K562 (cell line): ENCODE results near the gene LBR. TPM values are rescaled to one million over a fixed set of nuclear protein-coding genes. Genes with fewer than 3 reads are reported as not detected.

Experiments used
- ATAC-seq: fragments of 200-7000 bp; cut with Tn5 transposase; 3 replicates; pipeline ENCODE4 v1.9.1; 2020; ENCODE audit warnings: moderate library complexity
- BruUV-seq: library from RNA; stranded (reverse); fragments of 400-500 nt; replicated peaks from 2 replicates; lab custom pipeline; 2021; lab: Mats Ljungman, UMichigan
- CTCF ChIA-PET: fragments of 300-600 bp; formaldehyde crosslinking; extraction: SDS; loops from one replicate; lab custom pipeline; 2021; ENCODE audit warnings: low intra/inter-chr PET ratio; lab: Yijun Ruan, JAX
- POLR2A ChIA-PET: fragments of 300-600, 350-650 bp; sonication (Branson Sonifier 250); formaldehyde crosslinking; extraction: SDS; loops from one replicate; lab custom pipeline; 2021; ENCODE audit warnings: antibody characterized with exemption, inconsistent platforms; lab: Yijun Ruan, JAX
- DNase-seq, 4 experiments: peaks; one replicate each; pipeline versions ENCODE4 v3.0.0 to v3.0.0-alpha.2; 2011 to 2018; ENCODE audit warnings: low spot score in 3 of 4, mixed read lengths in 3 of 4; ENCODE audit errors: extremely low read depth in 1 of 4
- FAIRE-seq: peaks from 2 replicates; lab custom pipeline; 2011; peaks lifted over from hg19 to GRCh38; lab: Jason Lieb, UNC
- H2AFZ ChIP-seq: 2 replicates; pipeline ENCODE4 v1.6.0; 2011; ENCODE audit warnings: low read depth, low read length, control low read depth, inconsistent platforms
- H3K27ac ChIP-seq: fragments of 200-600 bp; 3 replicates; pipeline ENCODE4 v1.8.0; 2011; ENCODE audit warnings: low read depth, mild to moderate bottlenecking, control low read depth, inconsistent platforms, low read length, moderate library complexity, mixed read lengths; ENCODE audit errors: extremely low read depth
- H3K27me3 ChIP-seq, 2 experiments: fragments of 300-600 bp in 1 of 2; 2 replicates in 1 of 2; 3 replicates in 1 of 2; pipeline versions ENCODE4 v1.6.0 to v1.8.0; 2011; ENCODE audit warnings: inconsistent platforms in 2 of 2, low read length in 2 of 2, mild to moderate bottlenecking in 1 of 2, mixed read lengths in 1 of 2, moderate library complexity in 1 of 2; ENCODE audit not compliant: control insufficient read depth in 2 of 2, insufficient read depth in 2 of 2
- H3K36me3 ChIP-seq: fragments of 300-600 bp; 3 replicates; pipeline ENCODE4 v1.8.0; 2011; ENCODE audit warnings: mild to moderate bottlenecking, low read length, inconsistent platforms; ENCODE audit not compliant: control insufficient read depth, insufficient read depth
- H3K4me1 ChIP-seq, 2 experiments: fragments of 200-600 bp in 1 of 2; replicated peaks in 1 of 2; 2 replicates in 1 of 2; 3 replicates in 1 of 2; pipeline versions ENCODE4 v1.5.1 to v1.8.0; 2011; ENCODE audit warnings: inconsistent platforms in 2 of 2, low read length in 2 of 2, mild to moderate bottlenecking in 1 of 2, mixed read lengths in 1 of 2, moderate library complexity in 1 of 2; ENCODE audit not compliant: control insufficient read depth in 2 of 2, insufficient read depth in 2 of 2
- H3K4me2 ChIP-seq: 2 replicates; pipeline ENCODE4 v1.6.1; 2011; ENCODE audit warnings: low read length, control low read depth, inconsistent platforms, mixed read lengths; ENCODE audit not compliant: insufficient read depth
- H3K4me3 ChIP-seq: fragments of 200-600 bp; sonication (generic), shearing (Covaris generic); 2 replicates; pipeline ENCODE4 v1.5.1; 2016; ENCODE audit warnings: control low read depth, inconsistent platforms
- H3K79me2 ChIP-seq: fragments of 200-600 bp; 3 replicates; pipeline ENCODE4 v1.8.0; 2011; ENCODE audit warnings: low read length, inconsistent platforms; ENCODE audit not compliant: control insufficient read depth, insufficient read depth
- H3K9ac ChIP-seq, 2 experiments: 2 replicates each; pipeline versions ENCODE4 v1.6.0 to v1.6.1; 2011; ENCODE audit warnings: low read depth in 2 of 2, low read length in 2 of 2, control low read depth in 1 of 2, inconsistent platforms in 1 of 2, mild to moderate bottlenecking in 1 of 2, mixed read lengths in 1 of 2; ENCODE audit not compliant: insufficient read depth in 1 of 2
- H3K9me1 ChIP-seq: one replicate; pipeline ENCODE4 v1.6.0; 2011; ENCODE audit warnings: inconsistent platforms, mild to moderate bottlenecking, low read length, moderate library complexity; ENCODE audit not compliant: control insufficient read depth, insufficient read depth
- H3K9me3 ChIP-seq: replicated peaks from 2 replicates; pipeline ENCODE4 v1.5.1; 2011; ENCODE audit warnings: low read depth, low read length, inconsistent platforms; ENCODE audit not compliant: control insufficient read depth, insufficient read depth
- H4K20me1 ChIP-seq: replicated peaks from 2 replicates; pipeline ENCODE4 v1.6.1; 2011; ENCODE audit warnings: low read length, inconsistent platforms, mixed read lengths; ENCODE audit not compliant: control insufficient read depth, insufficient read depth
- ARID3B ChIP-seq: fragments of 250-450 bp; sonication (Bioruptor Pico); IDR thresholded peaks from 2 replicates; pipeline ENCODE4 v1.4.0; 2020; ENCODE audit warnings: borderline replicate concordance
- GMEB1 ChIP-seq: fragments of 250-450 bp; sonication (Bioruptor Pico); IDR thresholded peaks from 2 replicates; pipeline ENCODE4 v1.4.0; 2020; ENCODE audit warnings: mild to moderate bottlenecking
- NR2C2 ChIP-seq, 2 experiments: fragments of 200-800 bp in 1 of 2; sonication (Bioruptor generic) in 1 of 2; sonication (generic) in 1 of 2; formaldehyde crosslinking in 1 of 2; IDR thresholded peaks; 2 replicates each; pipeline versions ENCODE4 v1.6.1 to v1.8.0; 2016 to 2022; ENCODE audit warnings: mild to moderate bottlenecking in 1 of 2, missing compliant biosample characterization in 1 of 2, missing genetic modification characterization in 1 of 2, missing genetic modification reagents in 1 of 2
- RBM17 ChIP-seq: fragments of 200-400 bp; formaldehyde crosslinking; IDR thresholded peaks from 2 replicates; pipeline ENCODE4 v1.6.1; 2017; ENCODE audit warnings: low read depth, mild to moderate bottlenecking, low read length, borderline replicate concordance
- SP2 ChIP-seq: IDR thresholded peaks from 2 replicates; pipeline ENCODE4 v1.6.1; 2011; ENCODE audit warnings: mild to moderate bottlenecking, low read depth, low read length, moderate library complexity; ENCODE audit not compliant: poor library complexity, severe bottlenecking; ENCODE audit errors: extremely low read depth
- WGBS: fragments of 100-300 bp; shearing (Covaris generic); methylation state at CpG from one replicate; pipeline ENCODE4 v1.1.6; 2016; ENCODE audit warnings: low coverage, mixed read lengths; ENCODE audit not compliant: insufficient coverage; ENCODE audit errors: missing lambda C conversion rate; 5-methylcytosine and 5-hydroxymethylcytosine counted together
- in situ Hi-C: fragments of 300-500 bp; cut with MboI; formaldehyde crosslinking; loops from 4 replicates; pipeline ENCODE4 v1.15.0; 2018; ENCODE audit warnings: inconsistent platforms, mixed read lengths
- intact Hi-C: fragments of 100-400 bp; cut with micrococcal nuclease; formaldehyde crosslinking; loops from 2 replicates; pipeline ENCODE4 v1.14.2; 2022
- polyA plus RNA-seq, 8 experiments: library from polyadenylated mRNA; depleted of rRNA in 4 of 8; stranded (reverse) in 5 of 8; unstranded in 3 of 8; fragments of >200 nt; fragmentation: Nextera tagmentation in 2 of 8; fragmentation: Illumina TruSeq in 1 of 8; extraction: Ambion mirVana in 2 of 8; extraction: Trizol in 1 of 8; gene quantifications; 2 replicates each; pipeline versions ENCODE4 v1.2.1 to v1.2.3, GENCODE V29; 2011 to 2014; ENCODE audit warnings: inconsistent platforms in 1 of 8, missing spikeins in 1 of 8
- total RNA-seq, 7 experiments: library from RNA; depleted of rRNA in 6 of 7; stranded (reverse); fragments of >200 nt in 6 of 7; fragmentation: Illumina TruSeq in 2 of 7; extraction: Trizol in 2 of 7; gene quantifications; 2 replicates each; pipeline versions ENCODE4 v1.2.1 to v1.2.3, GENCODE V29; 2011 to 2021; ENCODE audit warnings: low replicate concordance in 1 of 7

The LBR gene
- total and polyA plus RNA-seq, 9 of the 15 experiments (the other 6 are each of a cell fraction or from before 2014, with no cell fraction given) = 102 to 229 (median 197) TPM

DNA sequence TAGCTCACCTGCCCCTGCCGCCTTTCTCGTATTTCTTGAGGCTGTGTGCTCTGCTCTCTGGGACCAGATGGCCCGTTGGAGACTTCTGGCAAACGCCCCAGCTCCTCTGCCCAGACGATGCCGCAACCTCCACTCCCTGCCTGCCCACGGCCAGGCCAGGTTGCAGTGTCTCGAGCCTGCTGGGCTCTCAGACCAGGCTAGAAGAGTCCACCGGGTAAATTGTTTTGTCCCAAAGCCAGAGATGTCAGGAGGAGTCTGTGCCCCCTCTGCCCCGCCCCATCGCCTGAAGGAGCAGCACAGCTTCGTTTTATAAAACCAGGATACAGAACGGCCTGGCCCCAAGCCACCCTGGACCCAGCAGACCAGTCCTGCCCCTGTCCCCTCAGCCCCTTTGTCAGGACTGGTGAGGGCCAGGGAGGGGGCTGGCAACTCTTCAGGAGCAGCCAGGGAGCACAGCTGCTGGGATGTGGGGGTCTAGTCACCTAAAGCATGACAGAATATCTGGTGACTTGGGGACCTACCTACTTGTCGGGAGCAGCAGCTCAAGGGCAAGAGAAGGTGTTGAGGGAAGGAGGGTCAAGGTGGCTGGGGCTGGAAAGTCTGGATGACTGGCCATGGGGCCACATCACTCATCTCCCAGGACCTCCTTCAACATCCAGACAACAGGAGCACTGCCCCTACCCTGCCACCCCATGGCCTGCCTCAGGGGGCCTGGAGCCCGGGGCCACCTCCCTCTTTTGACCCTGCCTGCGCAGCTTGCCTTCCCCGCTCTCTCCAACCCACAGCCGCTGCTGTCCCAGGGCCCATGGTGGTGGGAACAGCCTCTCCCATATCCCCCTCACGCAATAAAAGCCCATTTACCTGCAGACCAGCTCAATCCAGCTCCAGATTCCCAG lies 33.9 kb upstream of the LBR start:
- intact Hi-C loops = no loop called here

More for the DNA sequence above, 33.9 kb upstream of the LBR start:
- ChIA-PET CTCF (no interaction called here), POLR2A (interaction anchor here (0.5 to 1.0 kb wide), 7 partner anchors 9 to 622 kb away, joined by 3 to 4 read pairs (median 3); no protein-coding TSS in a partner anchor)
- no peak for TF ChIP-seq NR2C2 (CRISPR knock-in tag; IDR thresholded peaks at IDR 0.05)
- TF ChIP-seq NR2C2 (tag; IDR thresholded peaks at IDR 0.05) = no peak
- no peak for TF ChIP-seq RBM17
- no peak for TF ChIP-seq GMEB1 (CRISPR knock-in tag)
- TF ChIP-seq SP2 = no peak
- TF ChIP-seq ARID3B (CRISPR knock-in tag) = no peak
- no peak for FAIRE-seq
- Histone ChIP-seq H3K4me1 (peaks cover under 1 to 25% of the 10 kb centered on the region in 2 experiments; a peak in 3 of 5 replicates), H3K4me3 (no peak overlapping the region), H3K27me3 (peaks cover 3 to 7% of the 10 kb centered on the region in 2 experiments; a peak in 3 of 5 replicates), H3K79me2 (no peaks in the 10 kb centered on the region), H3K36me3 (no peaks in the 10 kb centered on the region), H3K9me3 (no peaks in the 10 kb centered on the region), H3K4me2 (no peak overlapping the region), H3K9ac (peak overlapping the region in 1 of 2 experiments; percentile 69; a peak in 2 of 4 replicates), H3K9me1 (no peaks in the 10 kb centered on the region), H2AFZ (no peak overlapping the region), H3K27ac (no peak overlapping the region), H4K20me1 (peaks cover 4% of the 10 kb centered on the region; the same call in 1 of the 2 replicates)
- in situ Hi-C loops = no loop called here
- no TSS peak for BruUV-seq
- peak; percentile 5; the same call in 1 of the 3 replicates for ATAC-seq
- WGBS = 29% methylated on average over 19 of the region's 19 CpGs
- DNase-seq = no peak
